HCT116 (cell line): ENCODE results near the gene ACOT7. TPM values are rescaled to one million over a fixed set of nuclear protein-coding genes. Genes with fewer than 3 reads are reported as not detected.
A peak's percentile ranks its signal among the peaks of the same experiment; 100 is the strongest.

Experiments
- ATAC-seq: fragments of 200-7000 bp; cut with Tn5 transposase; 2 replicates; pipeline ENCODE4 v1.9.1; 2020; ENCODE audit warnings: mild to moderate bottlenecking, moderate library complexity
- BruUV-seq: library from RNA; stranded (reverse); fragments of 400-500 nt; replicated peaks from 2 replicates; lab custom pipeline; 2021; lab: Mats Ljungman, UMichigan
- CTCF ChIA-PET: fragments of 300-600 bp; sonication (Branson Sonifier 250); formaldehyde crosslinking; loops from one replicate; lab custom pipeline; 2021; ENCODE audit warnings: antibody characterized with exemption; lab: Charles Lee
- POLR2A ChIA-PET: fragments of 300-600, 350-600 bp; sonication (Branson Sonifier 250); formaldehyde crosslinking; loops from one replicate; lab custom pipeline; 2021; ENCODE audit warnings: antibody characterized with exemption; lab: Charles Lee
- RAD21 ChIA-PET, 2 experiments: fragments of 300-600 bp; sonication (Branson Sonifier 250); formaldehyde crosslinking; loops; one replicate each; lab custom pipeline; 2023; ENCODE audit warnings: low total read pairs in 2 of 2; ENCODE audit not compliant: uncharacterized antibody in 2 of 2, unreplicated experiment in 2 of 2, low non-redundant PET in 1 of 2; lab: Charles Lee
- DNase-seq: peaks from one replicate; pipeline ENCODE4 v3.0.0-alpha.2; 2010; ENCODE audit warnings: low read depth, low spot score
- H2AFZ ChIP-seq: fragments of 200-600 bp; shearing (Covaris generic), sonication (generic); 2 replicates; pipeline ENCODE4 v1.6.1; 2017; ENCODE audit warnings: low read depth, mixed run types, mixed read lengths, antibody characterized with exemption, low read length; ENCODE audit not compliant: poor library complexity, severe bottlenecking
- H3K27ac ChIP-seq: 2 replicates; pipeline ENCODE4 v1.5.1; 2012; ENCODE audit warnings: low read depth, low read length
- H3K27me3 ChIP-seq: fragments of 200-600 bp; sonication (generic); 2 replicates; pipeline ENCODE4 v1.6.1; 2016; ENCODE audit warnings: mixed run types, low read length, mixed read lengths; ENCODE audit not compliant: insufficient read depth
- H3K36me3 ChIP-seq, 2 experiments: fragments of 200-500 bp in 1 of 2; fragments of 200-600 bp in 1 of 2; sonication (Bioruptor generic) in 1 of 2; sonication (generic) in 1 of 2; 2 replicates each; pipeline versions ENCODE4 v1.5.1 to v1.6.1; 2014 to 2016; ENCODE audit warnings: low read length in 2 of 2, inconsistent platforms in 1 of 2, mixed read lengths in 1 of 2, mixed run types in 1 of 2; ENCODE audit not compliant: insufficient read depth in 2 of 2, control insufficient read depth in 1 of 2
- H3K4me1 ChIP-seq, 2 experiments: fragments of 200-600 bp in 1 of 2; sonication (generic) in 1 of 2; 2 replicates each; pipeline versions ENCODE4 v1.5.1 to v1.6.1; 2012 to 2017; ENCODE audit warnings: low read length in 2 of 2, inconsistent platforms in 1 of 2, mild to moderate bottlenecking in 1 of 2, mixed read lengths in 1 of 2, mixed run types in 1 of 2, moderate library complexity in 1 of 2; ENCODE audit not compliant: insufficient read depth in 2 of 2, control insufficient read depth in 1 of 2
- H3K4me2 ChIP-seq: fragments of 200-600 bp; sonication (generic); 2 replicates; pipeline ENCODE4 v1.6.1; 2017; ENCODE audit warnings: mixed run types, low read length, mixed read lengths
- H3K4me3 ChIP-seq, 2 experiments: fragments of 200-600 bp in 1 of 2; sonication (generic) in 1 of 2; replicated peaks in 1 of 2; 2 replicates each; pipeline ENCODE4 v1.5.1; 2011 to 2016; ENCODE audit warnings: low read length in 2 of 2, control low read depth in 1 of 2, low read depth in 1 of 2, mild to moderate bottlenecking in 1 of 2, mixed read lengths in 1 of 2, mixed run types in 1 of 2
- H3K79me2 ChIP-seq: fragments of 200-600 bp; sonication (generic); 2 replicates; pipeline ENCODE4 v1.6.1; 2017; ENCODE audit warnings: mild to moderate bottlenecking, mixed run types, low read length, moderate library complexity, mixed read lengths; ENCODE audit not compliant: insufficient read depth
- H3K9ac ChIP-seq: fragments of 200-600 bp; sonication (generic); 2 replicates; pipeline ENCODE4 v1.6.1; 2016; ENCODE audit warnings: low read length, mixed read lengths
- H3K9me2 ChIP-seq: fragments of 200-600 bp; sonication (generic), shearing (Covaris generic); 2 replicates; pipeline ENCODE4 v1.6.1; 2017; ENCODE audit warnings: mixed run types, mild to moderate bottlenecking, moderate library complexity; ENCODE audit not compliant: insufficient read depth
- H3K9me3 ChIP-seq, 2 experiments: fragments of 200-500 bp in 1 of 2; fragments of 200-600 bp in 1 of 2; sonication (Bioruptor generic) in 1 of 2; sonication (generic) in 1 of 2; 2 replicates each; pipeline ENCODE4 v1.6.1; 2014 to 2017; ENCODE audit warnings: low read length in 2 of 2, mixed read lengths in 2 of 2, inconsistent platforms in 1 of 2, low read depth in 1 of 2, mild to moderate bottlenecking in 1 of 2, mixed run types in 1 of 2, moderate library complexity in 1 of 2; ENCODE audit not compliant: control insufficient read depth in 1 of 2, insufficient read depth in 1 of 2
- H4K20me1 ChIP-seq: fragments of 200-600 bp; sonication (generic), shearing (Covaris generic); 2 replicates; pipeline ENCODE4 v1.6.1; 2017; ENCODE audit warnings: mixed run types, mild to moderate bottlenecking, moderate library complexity; ENCODE audit not compliant: insufficient read depth
- CBX3 ChIP-seq: IDR thresholded peaks from 2 replicates; pipeline ENCODE4 v1.6.1; 2012; ENCODE audit warnings: low read depth
- FOSL1 ChIP-seq: IDR thresholded peaks from 2 replicates; pipeline ENCODE4 v1.6.1; 2012; ENCODE audit warnings: low read depth
- JUND ChIP-seq: IDR thresholded peaks from 2 replicates; pipeline ENCODE4 v1.6.1; 2012
- POLR2AphosphoS5 ChIP-seq: IDR thresholded peaks from 2 replicates; pipeline ENCODE4 v1.6.1; 2011; ENCODE audit warnings: mild to moderate bottlenecking, low read depth, low read length, moderate library complexity
- RAD21 ChIP-seq: IDR thresholded peaks from 2 replicates; pipeline ENCODE4 v1.6.1; 2012; ENCODE audit warnings: low read depth, mild to moderate bottlenecking
- SIN3A ChIP-seq: IDR thresholded peaks from 2 replicates; pipeline ENCODE4 v1.6.1; 2012; ENCODE audit warnings: low read depth
- SP1 ChIP-seq: IDR thresholded peaks from 2 replicates; pipeline ENCODE4 v1.6.1; 2012; ENCODE audit warnings: low read depth
- YY1 ChIP-seq: IDR thresholded peaks from 2 replicates; pipeline ENCODE4 v1.6.1; 2011; ENCODE audit warnings: low read length, low read depth, moderate library complexity, mild to moderate bottlenecking; ENCODE audit not compliant: insufficient replicate concordance; ENCODE audit errors: extremely low read depth
- ZNF274 ChIP-seq: fragments of 200-500 bp; sonication (Bioruptor generic); IDR thresholded peaks from 2 replicates; pipeline ENCODE4 v1.6.1; 2014; ENCODE audit warnings: mild to moderate bottlenecking, low read depth, low read length, inconsistent platforms
- intact Hi-C: fragments of 100-400 bp; cut with micrococcal nuclease; formaldehyde crosslinking; loops from 2 replicates; pipeline ENCODE4 v1.10.0; 2022
- total RNA-seq: library from RNA; stranded (reverse); gene quantifications from one replicate; pipeline ENCODE4 v1.2.1, GENCODE V29; 2021; ENCODE audit not compliant: unreplicated experiment
- TF ChIP-seq, protein P1 (sequence below): IDR thresholded peaks from 2 replicates; pipeline ENCODE4 v1.6.1; 2011; ENCODE audit warnings: mild to moderate bottlenecking, low read length, moderate library complexity; ENCODE audit not compliant: insufficient replicate concordance; ENCODE audit errors: extremely low read depth

The ACOT7 gene
- total RNA-seq, 1 experiment from 2014 or later = 162 TPM

DNA sequence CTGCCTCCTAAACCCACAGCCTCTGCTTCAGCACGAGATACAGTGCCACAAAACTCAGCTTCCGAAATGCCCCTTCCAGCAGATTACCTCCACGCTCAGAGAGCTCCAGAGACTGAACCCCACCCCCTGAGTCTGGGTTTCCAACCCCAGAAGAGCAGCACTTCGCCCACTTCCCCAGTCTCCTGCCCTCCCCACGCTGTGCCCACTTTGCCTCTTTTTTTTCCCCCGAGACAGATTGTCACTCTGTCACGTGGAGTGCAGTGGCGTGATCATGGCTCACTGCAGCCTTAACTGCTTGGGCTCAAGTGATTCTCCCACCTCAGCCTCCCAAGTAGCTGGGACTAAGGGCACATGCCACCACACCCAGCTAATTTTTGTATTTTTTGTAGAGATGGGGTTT, 167.9 kb downstream of the ACOT7 start:
- DNase-seq (no peak), ATAC-seq (no peak)
- Histone ChIP-seq H3K27ac (peak overlapping the region; percentile 73), H3K9ac (peak overlapping the region; percentile 53), H3K9me3 (no peaks in the 10 kb centered on the region), H3K9me2 (no peaks in the 10 kb centered on the region), H3K4me1 (peaks cover 57 to 65% of the 10 kb centered on the region in 2 experiments), H4K20me1 (no peaks in the 10 kb centered on the region; the same call in 1 of the 2 replicates), H3K79me2 (peaks cover 67% of the 10 kb centered on the region), H3K4me3 (no peak overlapping the region), H3K36me3 (peaks cover 7 to 49% of the 10 kb centered on the region in 2 experiments; a peak in 3 of 4 replicates), H3K27me3 (no peaks in the 10 kb centered on the region), H2AFZ (no peak overlapping the region), H3K4me2 (peak overlapping the region; percentile 58)
- intact Hi-C loops = no loop called here
- BruUV-seq = no TSS peak
- TF ChIP-seq SIN3A (no peak), ZNF274 (no peak), RAD21 (no peak), YY1 (no peak), SP1 (no peak)
- TF ChIP-seq, protein P1, sequence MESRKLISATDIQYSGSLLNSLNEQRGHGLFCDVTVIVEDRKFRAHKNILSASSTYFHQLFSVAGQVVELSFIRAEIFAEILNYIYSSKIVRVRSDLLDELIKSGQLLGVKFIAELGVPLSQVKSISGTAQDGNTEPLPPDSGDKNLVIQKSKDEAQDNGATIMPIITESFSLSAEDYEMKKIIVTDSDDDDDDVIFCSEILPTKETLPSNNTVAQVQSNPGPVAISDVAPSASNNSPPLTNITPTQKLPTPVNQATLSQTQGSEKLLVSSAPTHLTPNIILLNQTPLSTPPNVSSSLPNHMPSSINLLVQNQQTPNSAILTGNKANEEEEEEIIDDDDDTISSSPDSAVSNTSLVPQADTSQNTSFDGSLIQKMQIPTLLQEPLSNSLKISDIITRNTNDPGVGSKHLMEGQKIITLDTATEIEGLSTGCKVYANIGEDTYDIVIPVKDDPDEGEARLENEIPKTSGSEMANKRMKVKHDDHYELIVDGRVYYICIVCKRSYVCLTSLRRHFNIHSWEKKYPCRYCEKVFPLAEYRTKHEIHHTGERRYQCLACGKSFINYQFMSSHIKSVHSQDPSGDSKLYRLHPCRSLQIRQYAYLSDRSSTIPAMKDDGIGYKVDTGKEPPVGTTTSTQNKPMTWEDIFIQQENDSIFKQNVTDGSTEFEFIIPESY = no peak
- ChIA-PET POLR2A (interaction anchor here (0.9 kb wide), 1 partner anchor 19 kb away, joined by 4 read pairs; no protein-coding TSS in a partner anchor), CTCF (interaction anchor here (1.5 to 2.0 kb wide), 2 partner anchors 13 to 21 kb away, joined by 5 to 11 read pairs; no protein-coding TSS in a partner anchor), RAD21 (no interaction called here)

DNA sequence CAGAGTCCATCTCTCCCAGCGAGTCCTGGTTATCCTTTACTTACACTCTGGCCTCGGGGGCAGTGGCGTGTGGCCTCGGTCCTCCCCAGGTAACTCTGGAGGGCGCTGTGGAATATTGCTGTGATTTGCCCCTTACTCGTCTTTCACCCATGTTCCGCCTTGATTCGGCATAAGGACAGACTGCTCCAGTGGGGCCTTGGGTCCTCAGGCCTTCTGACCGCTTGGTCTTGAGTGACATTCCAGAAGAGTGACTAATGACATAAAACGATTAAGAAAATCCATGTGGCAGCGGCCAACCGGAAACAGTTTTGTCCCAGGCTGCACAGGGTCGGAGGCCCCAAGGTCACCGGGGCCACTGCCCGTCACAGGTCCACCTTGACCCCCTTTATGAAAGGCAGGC, 168.8 kb downstream of the ACOT7 start:
- Histone ChIP-seq H3K27ac (peak overlapping the region; percentile 73), H3K4me1 (peaks cover 65 to 74% of the 10 kb centered on the region in 2 experiments), H3K4me3 (peak overlapping the region in 1 of 2 experiments; percentile 20; a peak in 2 of 4 replicates), H3K9ac (peak overlapping the region; percentile 53), H4K20me1 (no peaks in the 10 kb centered on the region; the same call in 1 of the 2 replicates), H3K27me3 (no peaks in the 10 kb centered on the region), H3K36me3 (peaks cover 5 to 43% of the 10 kb centered on the region in 2 experiments; a peak in 3 of 4 replicates), H2AFZ (no peak overlapping the region), H3K79me2 (peaks cover 60% of the 10 kb centered on the region), H3K9me3 (no peaks in the 10 kb centered on the region), H3K4me2 (peak overlapping the region; percentile 58), H3K9me2 (no peaks in the 10 kb centered on the region)
- BruUV-seq = no TSS peak
- CTCF ChIA-PET = interaction anchor here (2.0 to 6.5 kb wide), 2 partner anchors 14 to 19 kb away, joined by 5 to 44 read pairs; partner anchors contain the start of gene RNF207
- DNase-seq = no peak
- POLR2A ChIA-PET = interaction anchor here (0.9 kb wide), 1 partner anchor 20 kb away, joined by 5 read pairs; no protein-coding TSS in a partner anchor
- TF ChIP-seq, protein P1 = no peak
- peak; percentile 43; the same call in 1 of the 2 replicates for TF ChIP-seq SP1
- peak; percentile 71 for TF ChIP-seq JUND
- TF ChIP-seq POLR2AphosphoS5 = 0 out of 2 replicates have a peak, but pooled peaks have one; percentile 15
- 0 out of 2 replicates have a peak, but pooled peaks have one; percentile 27 for TF ChIP-seq CBX3
- peak; percentile 74 for TF ChIP-seq FOSL1
- TF ChIP-seq SIN3A = no peak
- intact Hi-C loops = no loop called here
- RAD21 ChIA-PET = no interaction called here
- peak; percentile 39 for ATAC-seq
